HEK293 (cell line): Measurements from ENCODE around the gene AADAC.

ENCODE experiments used
- CTCF ChIA-PET: fragments of 350-600 bp; formaldehyde crosslinking; extraction: SDS; loops from one replicate; lab custom pipeline; 2021; ENCODE audit warnings: antibody characterized with exemption; lab: Yijun Ruan, JAX
- POLR2A ChIA-PET: fragments of 300-600 bp; formaldehyde crosslinking; extraction: SDS; loops from one replicate; lab custom pipeline; 2020; ENCODE audit warnings: antibody characterized with exemption, inconsistent platforms; lab: Yijun Ruan, JAX
- H3K27ac ChIP-seq: fragments of 200-500 bp; sonication (Bioruptor generic); 2 replicates; pipeline ENCODE4 v1.5.1; 2014; ENCODE audit warnings: low read depth, low read length, control low read depth, inconsistent platforms; ENCODE audit errors: extremely low read depth
- H3K36me3 ChIP-seq, 2 experiments: fragments of 200-500 bp in 1 of 2; sonication (Bioruptor generic) in 1 of 2; 1 replicate in 1 of 2; 2 replicates in 1 of 2; pipeline ENCODE4 v1.5.1; 2014 to 2017; ENCODE audit warnings: inconsistent platforms in 2 of 2, low read length in 2 of 2; ENCODE audit not compliant: control insufficient read depth in 2 of 2, insufficient read depth in 1 of 2
- H3K4me1 ChIP-seq: fragments of 200-500 bp; sonication (Bioruptor generic); 2 replicates; pipeline ENCODE4 v1.5.1; 2014; ENCODE audit warnings: mild to moderate bottlenecking, low read length, inconsistent platforms; ENCODE audit not compliant: control insufficient read depth, insufficient read depth
- H3K4me3 ChIP-seq: 2 replicates; pipeline ENCODE4 v1.5.1; 2011; ENCODE audit warnings: low read depth, mild to moderate bottlenecking, control low read depth, low read length, moderate library complexity
- H3K9me3 ChIP-seq: fragments of 200-500 bp; sonication (Bioruptor generic); 2 replicates; pipeline ENCODE4 v1.5.1; 2014; ENCODE audit warnings: low read depth, low read length, inconsistent platforms; ENCODE audit not compliant: control insufficient read depth, insufficient read depth
- HOXC10 ChIP-seq: sonication (generic); formaldehyde crosslinking; IDR thresholded peaks from 2 replicates; pipeline ENCODE4 v1.8.1; 2023; ENCODE audit warnings: mild to moderate bottlenecking, missing genetic modification reagents
- KLF9 ChIP-seq: fragments of 450-650 bp; formaldehyde crosslinking; IDR thresholded peaks from 2 replicates; pipeline ENCODE4 v1.5.1; 2016; ENCODE audit warnings: missing biosample characterization, missing genetic modification characterization, low read depth
- REPIN1 ChIP-seq: fragments of 450-650 bp; formaldehyde crosslinking; IDR thresholded peaks from 2 replicates; pipeline ENCODE4 v1.5.1; 2017; ENCODE audit warnings: missing biosample characterization, missing genetic modification characterization, low read depth
- SP7 ChIP-seq: fragments of 450-650 bp; formaldehyde crosslinking; IDR thresholded peaks from 2 replicates; pipeline ENCODE4 v1.5.1; 2016; ENCODE audit warnings: missing biosample characterization, missing genetic modification characterization
- YY2 ChIP-seq: fragments of 450-650 bp; formaldehyde crosslinking; IDR thresholded peaks from 2 replicates; pipeline ENCODE4 v1.5.1; 2016; ENCODE audit warnings: missing biosample characterization, missing genetic modification characterization
- ZBTB1 ChIP-seq: fragments of 450-650 bp; formaldehyde crosslinking; IDR thresholded peaks from 2 replicates; pipeline ENCODE4 v1.5.1; 2016; ENCODE audit warnings: missing biosample characterization, missing genetic modification characterization
- ZEB2 ChIP-seq: fragments of 450-650 bp; formaldehyde crosslinking; IDR thresholded peaks from 2 replicates; pipeline ENCODE4 v1.5.1; 2016; ENCODE audit warnings: missing biosample characterization, missing genetic modification characterization
- ZNF114 ChIP-seq: fragments of 450-650 bp; formaldehyde crosslinking; IDR thresholded peaks from 2 replicates; pipeline ENCODE4 v1.5.0; 2017; ENCODE audit warnings: missing biosample characterization, missing genetic modification characterization
- ZNF121 ChIP-seq: fragments of 450-650 bp; formaldehyde crosslinking; IDR thresholded peaks from 2 replicates; pipeline ENCODE4 v1.5.1; 2016; ENCODE audit warnings: missing biosample characterization, missing genetic modification characterization
- ZNF175 ChIP-seq: fragments of 450-650 bp; formaldehyde crosslinking; IDR thresholded peaks from 2 replicates; pipeline ENCODE4 v1.5.1; 2016; ENCODE audit warnings: missing biosample characterization, missing genetic modification characterization
- ZNF23 ChIP-seq: fragments of 450-650 bp; formaldehyde crosslinking; IDR thresholded peaks from 2 replicates; pipeline ENCODE4 v1.5.1; 2016; ENCODE audit warnings: missing biosample characterization, missing genetic modification characterization, borderline replicate concordance
- ZNF248 ChIP-seq: fragments of 450-650 bp; formaldehyde crosslinking; IDR thresholded peaks from 2 replicates; pipeline ENCODE4 v1.5.1; 2017; ENCODE audit warnings: missing biosample characterization, missing genetic modification characterization
- ZNF274 ChIP-seq, 2 experiments: fragments of 200-500 bp in 1 of 2; fragments of 450-650 bp in 1 of 2; sonication (Bioruptor generic) in 1 of 2; formaldehyde crosslinking in 1 of 2; IDR thresholded peaks; 2 replicates each; pipeline versions ENCODE4 v1.5.1 to v1.6.1; 2014 to 2016; ENCODE audit warnings: borderline replicate concordance in 1 of 2, inconsistent platforms in 1 of 2, low read length in 1 of 2, missing biosample characterization in 1 of 2, missing genetic modification characterization in 1 of 2
- ZNF514 ChIP-seq: fragments of 450-650 bp; formaldehyde crosslinking; IDR thresholded peaks from 2 replicates; pipeline ENCODE4 v1.5.1; 2016; ENCODE audit warnings: missing biosample characterization, missing genetic modification characterization
- ZNF654 ChIP-seq: fragments of 450-650 bp; formaldehyde crosslinking; IDR thresholded peaks from 2 replicates; pipeline ENCODE4 v1.5.1; 2016; ENCODE audit warnings: low read depth, missing biosample characterization, missing genetic modification characterization
- ZNF658 ChIP-seq: fragments of 450-650 bp; formaldehyde crosslinking; IDR thresholded peaks from 2 replicates; pipeline ENCODE4; 2016; ENCODE audit warnings: missing biosample characterization, missing genetic modification characterization
- ZNF670 ChIP-seq: fragments of 450-650 bp; formaldehyde crosslinking; IDR thresholded peaks from 2 replicates; pipeline ENCODE4 v1.5.1; 2016; ENCODE audit warnings: missing biosample characterization, missing genetic modification characterization, low read depth
- ZXDB ChIP-seq: fragments of 450-650 bp; formaldehyde crosslinking; IDR thresholded peaks from 2 replicates; pipeline ENCODE4 v1.5.1; 2016; ENCODE audit warnings: missing biosample characterization, missing genetic modification characterization
- TF ChIP-seq, protein P1 (sequence below): fragments of 450-650 bp; formaldehyde crosslinking; IDR thresholded peaks from 2 replicates; pipeline ENCODE4 v1.5.1; 2016; ENCODE audit warnings: missing biosample characterization, missing genetic modification characterization
- TF ChIP-seq, protein P2 (sequence below): fragments of 450-650 bp; formaldehyde crosslinking; IDR thresholded peaks from 2 replicates; pipeline ENCODE4 v1.5.1; 2017; ENCODE audit warnings: missing biosample characterization, missing genetic modification characterization
- TF ChIP-seq, protein P3 (sequence below): fragments of 450-650 bp; formaldehyde crosslinking; IDR thresholded peaks from 2 replicates; pipeline ENCODE4 v1.5.1; 2016; ENCODE audit warnings: missing biosample characterization, missing genetic modification characterization
- TF ChIP-seq, protein P4 (sequence below): fragments of 450-650 bp; formaldehyde crosslinking; conservative IDR thresholded peaks from 2 replicates; pipeline ENCODE4 v1.5.1; 2016; ENCODE audit warnings: low read depth, missing biosample characterization, missing genetic modification characterization
- TF ChIP-seq, protein P5 (sequence below): fragments of 450-650 bp; formaldehyde crosslinking; IDR thresholded peaks from 2 replicates; pipeline ENCODE4 v1.5.1; 2016; ENCODE audit warnings: missing biosample characterization, missing genetic modification characterization

The AADAC gene

DNA sequence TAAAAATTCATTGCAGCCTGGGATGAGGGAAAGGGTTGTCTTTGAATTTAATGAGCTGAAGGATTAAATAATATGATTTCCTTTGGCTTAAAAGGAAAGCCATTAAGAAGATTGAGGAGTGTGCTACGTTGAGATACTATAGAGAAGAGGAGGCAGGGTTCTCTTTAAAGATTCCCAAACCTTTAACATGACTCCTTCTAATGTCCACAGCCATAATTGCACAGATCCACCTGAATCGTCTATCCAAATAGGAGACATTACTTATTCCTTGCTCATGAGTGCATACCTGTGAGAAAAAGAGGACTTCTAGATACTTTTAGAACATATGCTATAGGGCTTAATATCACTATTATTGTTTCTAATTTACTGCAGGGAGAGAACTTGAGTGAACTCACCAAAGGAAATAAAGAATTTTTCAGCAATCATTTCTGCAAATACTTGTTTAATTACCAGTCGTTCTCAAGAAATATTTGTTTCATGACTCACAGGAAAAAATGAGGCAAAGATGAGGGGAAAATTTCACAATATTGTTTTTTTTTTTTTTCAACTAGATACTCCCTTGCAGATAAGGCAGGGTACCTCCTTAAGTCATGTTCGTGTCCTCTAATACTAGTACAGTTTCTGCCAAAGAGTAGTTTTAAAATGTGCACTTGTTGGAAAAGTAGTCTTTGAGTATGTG is 50.6 kb downstream of the AADAC start (continued):
- TF ChIP-seq, protein P1, sequence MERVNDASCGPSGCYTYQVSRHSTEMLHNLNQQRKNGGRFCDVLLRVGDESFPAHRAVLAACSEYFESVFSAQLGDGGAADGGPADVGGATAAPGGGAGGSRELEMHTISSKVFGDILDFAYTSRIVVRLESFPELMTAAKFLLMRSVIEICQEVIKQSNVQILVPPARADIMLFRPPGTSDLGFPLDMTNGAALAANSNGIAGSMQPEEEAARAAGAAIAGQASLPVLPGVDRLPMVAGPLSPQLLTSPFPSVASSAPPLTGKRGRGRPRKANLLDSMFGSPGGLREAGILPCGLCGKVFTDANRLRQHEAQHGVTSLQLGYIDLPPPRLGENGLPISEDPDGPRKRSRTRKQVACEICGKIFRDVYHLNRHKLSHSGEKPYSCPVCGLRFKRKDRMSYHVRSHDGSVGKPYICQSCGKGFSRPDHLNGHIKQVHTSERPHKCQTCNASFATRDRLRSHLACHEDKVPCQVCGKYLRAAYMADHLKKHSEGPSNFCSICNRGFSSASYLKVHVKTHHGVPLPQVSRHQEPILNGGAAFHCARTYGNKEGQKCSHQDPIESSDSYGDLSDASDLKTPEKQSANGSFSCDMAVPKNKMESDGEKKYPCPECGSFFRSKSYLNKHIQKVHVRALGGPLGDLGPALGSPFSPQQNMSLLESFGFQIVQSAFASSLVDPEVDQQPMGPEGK (tag by site-specific recombination): no peak
- no peak for TF ChIP-seq ZNF654
- TF ChIP-seq, protein P2, sequence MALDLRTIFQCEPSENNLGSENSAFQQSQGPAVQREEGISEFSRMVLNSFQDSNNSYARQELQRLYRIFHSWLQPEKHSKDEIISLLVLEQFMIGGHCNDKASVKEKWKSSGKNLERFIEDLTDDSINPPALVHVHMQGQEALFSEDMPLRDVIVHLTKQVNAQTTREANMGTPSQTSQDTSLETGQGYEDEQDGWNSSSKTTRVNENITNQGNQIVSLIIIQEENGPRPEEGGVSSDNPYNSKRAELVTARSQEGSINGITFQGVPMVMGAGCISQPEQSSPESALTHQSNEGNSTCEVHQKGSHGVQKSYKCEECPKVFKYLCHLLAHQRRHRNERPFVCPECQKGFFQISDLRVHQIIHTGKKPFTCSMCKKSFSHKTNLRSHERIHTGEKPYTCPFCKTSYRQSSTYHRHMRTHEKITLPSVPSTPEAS (tag by site-specific recombination): no peak
- no peak for TF ChIP-seq ZNF23
- TF ChIP-seq REPIN1 (tag by site-specific recombination): no peak
- TF ChIP-seq, protein P3, sequence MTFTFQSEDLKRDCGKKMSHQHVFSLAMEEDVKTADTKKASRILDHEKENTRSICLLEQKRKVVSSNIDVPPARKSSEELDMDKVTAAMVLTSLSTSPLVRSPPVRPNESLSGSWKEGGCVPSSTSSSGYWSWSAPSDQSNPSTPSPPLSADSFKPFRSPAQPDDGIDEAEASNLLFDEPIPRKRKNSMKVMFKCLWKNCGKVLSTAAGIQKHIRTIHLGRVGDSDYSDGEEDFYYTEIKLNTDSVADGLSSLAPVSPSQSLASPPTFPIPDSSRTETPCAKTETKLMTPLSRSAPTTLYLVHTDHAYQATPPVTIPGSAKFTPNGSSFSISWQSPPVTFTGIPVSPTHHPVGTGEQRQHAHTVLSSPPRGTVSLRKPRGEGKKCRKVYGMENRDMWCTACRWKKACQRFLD (tag by site-specific recombination): no peak
- no peak for TF ChIP-seq ZNF670
- TF ChIP-seq, protein P4, sequence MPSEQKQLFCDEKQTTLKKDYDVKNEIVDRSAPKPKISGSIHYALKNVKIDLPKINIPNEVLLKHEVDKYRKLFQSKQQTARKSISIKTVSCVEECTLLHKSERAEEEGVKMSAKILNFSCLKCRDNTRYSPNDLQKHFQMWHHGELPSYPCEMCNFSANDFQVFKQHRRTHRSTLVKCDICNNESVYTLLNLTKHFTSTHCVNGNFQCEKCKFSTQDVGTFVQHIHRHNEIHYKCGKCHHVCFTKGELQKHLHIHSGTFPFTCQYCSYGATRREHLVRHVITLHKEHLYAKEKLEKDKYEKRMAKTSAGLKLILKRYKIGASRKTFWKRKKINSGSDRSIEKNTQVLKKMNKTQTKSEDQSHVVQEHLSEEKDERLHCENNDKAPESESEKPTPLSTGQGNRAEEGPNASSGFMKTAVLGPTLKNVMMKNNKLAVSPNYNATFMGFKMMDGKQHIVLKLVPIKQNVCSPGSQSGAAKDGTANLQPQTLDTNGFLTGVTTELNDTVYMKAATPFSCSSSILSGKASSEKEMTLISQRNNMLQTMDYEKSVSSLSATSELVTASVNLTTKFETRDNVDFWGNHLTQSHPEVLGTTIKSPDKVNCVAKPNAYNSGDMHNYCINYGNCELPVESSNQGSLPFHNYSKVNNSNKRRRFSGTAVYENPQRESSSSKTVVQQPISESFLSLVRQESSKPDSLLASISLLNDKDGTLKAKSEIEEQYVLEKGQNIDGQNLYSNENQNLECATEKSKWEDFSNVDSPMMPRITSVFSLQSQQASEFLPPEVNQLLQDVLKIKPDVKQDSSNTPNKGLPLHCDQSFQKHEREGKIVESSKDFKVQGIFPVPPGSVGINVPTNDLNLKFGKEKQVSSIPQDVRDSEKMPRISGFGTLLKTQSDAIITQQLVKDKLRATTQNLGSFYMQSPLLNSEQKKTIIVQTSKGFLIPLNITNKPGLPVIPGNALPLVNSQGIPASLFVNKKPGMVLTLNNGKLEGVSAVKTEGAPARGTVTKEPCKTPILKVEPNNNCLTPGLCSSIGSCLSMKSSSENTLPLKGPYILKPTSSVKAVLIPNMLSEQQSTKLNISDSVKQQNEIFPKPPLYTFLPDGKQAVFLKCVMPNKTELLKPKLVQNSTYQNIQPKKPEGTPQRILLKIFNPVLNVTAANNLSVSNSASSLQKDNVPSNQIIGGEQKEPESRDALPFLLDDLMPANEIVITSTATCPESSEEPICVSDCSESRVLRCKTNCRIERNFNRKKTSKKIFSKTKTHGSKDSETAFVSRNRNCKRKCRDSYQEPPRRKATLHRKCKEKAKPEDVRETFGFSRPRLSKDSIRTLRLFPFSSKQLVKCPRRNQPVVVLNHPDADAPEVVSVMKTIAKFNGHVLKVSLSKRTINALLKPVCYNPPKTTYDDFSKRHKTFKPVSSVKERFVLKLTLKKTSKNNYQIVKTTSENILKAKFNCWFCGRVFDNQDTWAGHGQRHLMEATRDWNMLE: no peak

DNA sequence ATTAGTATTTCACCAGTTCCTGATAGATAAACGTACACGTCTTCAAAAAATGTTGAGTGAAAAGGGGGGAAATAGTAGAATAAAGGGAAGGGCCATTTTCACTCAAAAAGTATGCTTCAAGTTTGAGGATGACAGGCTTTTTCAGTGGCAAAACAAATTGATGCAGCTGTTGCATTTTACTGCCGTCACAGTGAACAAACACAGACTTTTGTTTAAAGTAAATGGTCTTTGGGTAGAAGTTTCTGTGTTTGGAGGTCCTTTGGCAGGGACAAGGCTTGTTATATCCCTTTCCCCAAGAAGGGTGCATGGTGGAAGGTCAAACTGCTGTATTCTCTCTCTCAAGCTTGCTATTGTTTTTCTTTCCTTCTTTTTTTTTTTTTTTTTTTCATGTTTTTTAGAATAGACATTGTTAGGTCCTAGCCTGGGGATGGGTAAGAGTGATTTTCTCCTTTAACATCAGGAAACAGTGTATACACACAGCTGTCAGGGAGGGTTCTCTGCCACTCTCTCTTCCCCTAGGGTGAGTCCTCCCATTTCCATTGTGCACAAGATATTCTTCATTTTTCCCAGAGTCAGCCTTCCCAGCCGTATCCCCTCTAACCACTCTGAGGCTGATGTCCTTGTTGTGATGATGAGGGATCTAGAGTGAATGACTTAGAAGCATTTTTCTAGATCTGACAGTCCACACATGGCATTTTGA is 52.9 kb downstream of the AADAC start:
- Histone ChIP-seq H3K27ac (no peak overlapping the region), H3K9me3 (no peaks in the 10 kb centered on the region), H3K36me3 (no peaks in the 10 kb centered on the region), H3K4me1 (no peaks in the 10 kb centered on the region), H3K4me3 (no peak overlapping the region)
- TF ChIP-seq SP7 (no peak), KLF9 (no peak), ZXDB (tag by site-specific recombination) (no peak), ZNF248 (tag by site-specific recombination) (no peak), ZNF274 (IDR thresholded peaks at IDR 0.05; ENCODE audit: low read length) (no peak), ZNF274 (tag by site-specific recombination; IDR thresholded peaks at IDR 0.05; ENCODE audit: borderline replicate concordance) (no peak), ZNF114 (tag by site-specific recombination) (no peak), YY2 (no peak), HOXC10 (CRISPR knock-in tag) (no peak), ZNF121 (no peak), ZNF23 (no peak), ZNF658 (tag by site-specific recombination) (no peak), ZBTB1 (tag by site-specific recombination) (no peak), ZNF175 (tag by site-specific recombination) (no peak), ZEB2 (tag by site-specific recombination) (no peak), ZNF514 (no peak)
- TF ChIP-seq, protein P5, sequence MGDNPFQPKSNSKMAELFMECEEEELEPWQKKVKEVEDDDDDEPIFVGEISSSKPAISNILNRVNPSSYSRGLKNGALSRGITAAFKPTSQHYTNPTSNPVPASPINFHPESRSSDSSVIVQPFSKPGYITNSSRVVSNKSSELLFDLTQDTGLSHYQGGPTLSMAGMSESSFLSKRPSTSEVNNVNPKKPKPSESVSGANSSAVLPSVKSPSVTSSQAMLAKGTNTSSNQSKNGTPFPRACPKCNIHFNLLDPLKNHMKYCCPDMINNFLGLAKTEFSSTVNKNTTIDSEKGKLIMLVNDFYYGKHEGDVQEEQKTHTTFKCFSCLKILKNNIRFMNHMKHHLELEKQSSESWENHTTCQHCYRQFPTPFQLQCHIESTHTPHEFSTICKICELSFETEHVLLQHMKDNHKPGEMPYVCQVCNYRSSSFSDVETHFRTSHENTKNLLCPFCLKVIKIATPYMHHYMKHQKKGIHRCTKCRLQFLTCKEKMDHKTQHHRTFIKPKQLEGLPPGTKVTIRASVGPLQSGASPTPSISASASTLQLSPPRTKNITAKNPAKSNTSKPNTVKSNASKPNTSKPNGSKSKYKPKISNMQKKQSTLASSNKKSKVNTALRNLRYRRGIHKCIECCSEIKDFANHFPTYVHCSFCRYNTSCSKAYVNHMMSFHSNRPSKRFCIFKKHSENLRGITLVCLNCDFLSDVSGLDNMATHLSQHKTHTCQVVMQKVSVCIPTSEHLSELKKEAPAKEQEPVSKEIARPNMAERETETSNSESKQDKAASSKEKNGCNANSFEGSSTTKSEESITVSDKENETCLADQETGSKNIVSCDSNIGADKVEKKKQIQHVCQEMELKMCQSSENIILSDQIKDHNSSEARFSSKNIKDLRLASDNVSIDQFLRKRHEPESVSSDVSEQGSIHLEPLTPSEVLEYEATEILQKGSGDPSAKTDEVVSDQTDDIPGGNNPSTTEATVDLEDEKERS (tag by site-specific recombination): no peak
- ChIA-PET POLR2A (no interaction called here), CTCF (no interaction called here)
